Astrocyte (in vitro differentiated cells and primary cell): ENCODE measurements around the gene DCTN1.

Experiments used
- EZH2 ChIP-seq: IDR thresholded peaks from 2 replicates; pipeline ENCODE4 v1.6.1; 2012; ENCODE audit warnings: mild to moderate bottlenecking, low read length, inconsistent platforms; ENCODE audit not compliant: insufficient read depth
- TF ChIP-seq, protein P1 (sequence below): IDR thresholded peaks from 2 replicates; pipeline ENCODE4 v1.5.1; 2011; ENCODE audit warnings: low read depth, mild to moderate bottlenecking, inconsistent platforms, low read length, moderate library complexity; ENCODE audit not compliant: insufficient read depth

DNA sequence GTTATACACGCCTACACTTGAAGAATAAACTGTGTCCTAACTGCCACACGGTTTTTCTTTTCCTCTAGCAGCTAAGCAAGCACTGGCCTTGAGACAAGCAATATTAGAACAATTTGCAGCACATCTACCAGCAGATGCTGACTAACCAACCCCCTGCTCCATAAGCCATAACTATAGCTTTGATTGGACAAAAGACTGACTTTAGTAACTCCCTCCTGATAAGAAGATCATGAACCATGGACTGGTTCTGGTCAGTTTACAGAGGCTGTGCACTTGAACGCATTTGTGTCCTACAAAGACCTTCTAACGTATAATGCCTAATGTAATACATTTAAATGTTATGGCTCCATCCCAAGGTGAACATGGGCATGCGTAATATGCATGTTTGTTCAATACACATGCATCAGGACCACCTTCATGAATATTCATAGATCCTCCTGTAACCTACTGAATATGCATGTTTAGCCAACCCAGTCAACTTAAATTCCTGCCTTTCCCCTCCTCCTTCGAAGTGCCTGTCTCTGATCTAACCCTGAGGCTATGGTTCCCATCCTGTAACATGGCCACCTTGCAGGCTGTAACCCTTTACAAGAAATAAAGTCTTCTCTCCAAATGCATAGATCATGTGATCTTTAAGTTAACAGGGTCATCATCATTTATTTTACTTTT lies 63.4 kb downstream of the DCTN1 start:
- TF ChIP-seq, protein P1, sequence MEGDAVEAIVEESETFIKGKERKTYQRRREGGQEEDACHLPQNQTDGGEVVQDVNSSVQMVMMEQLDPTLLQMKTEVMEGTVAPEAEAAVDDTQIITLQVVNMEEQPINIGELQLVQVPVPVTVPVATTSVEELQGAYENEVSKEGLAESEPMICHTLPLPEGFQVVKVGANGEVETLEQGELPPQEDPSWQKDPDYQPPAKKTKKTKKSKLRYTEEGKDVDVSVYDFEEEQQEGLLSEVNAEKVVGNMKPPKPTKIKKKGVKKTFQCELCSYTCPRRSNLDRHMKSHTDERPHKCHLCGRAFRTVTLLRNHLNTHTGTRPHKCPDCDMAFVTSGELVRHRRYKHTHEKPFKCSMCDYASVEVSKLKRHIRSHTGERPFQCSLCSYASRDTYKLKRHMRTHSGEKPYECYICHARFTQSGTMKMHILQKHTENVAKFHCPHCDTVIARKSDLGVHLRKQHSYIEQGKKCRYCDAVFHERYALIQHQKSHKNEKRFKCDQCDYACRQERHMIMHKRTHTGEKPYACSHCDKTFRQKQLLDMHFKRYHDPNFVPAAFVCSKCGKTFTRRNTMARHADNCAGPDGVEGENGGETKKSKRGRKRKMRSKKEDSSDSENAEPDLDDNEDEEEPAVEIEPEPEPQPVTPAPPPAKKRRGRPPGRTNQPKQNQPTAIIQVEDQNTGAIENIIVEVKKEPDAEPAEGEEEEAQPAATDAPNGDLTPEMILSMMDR = no peak
- no peak for TF ChIP-seq EZH2
